Common myeloid progenitor, CD34-positive (primary cell): ENCODE measurements around the gene TNRC18.

Experiments used
- CTCF ChIA-PET: fragments of 350-600 bp; sonication (Branson Sonifier 250); formaldehyde crosslinking; loops from one replicate; lab custom pipeline; 2021; ENCODE audit warnings: antibody characterized with exemption; lab: Charles Lee
- POLR2A ChIA-PET: fragments of 350-600 bp; sonication (Branson Sonifier 250); formaldehyde crosslinking; loops from one replicate; lab custom pipeline; 2021; ENCODE audit warnings: antibody characterized with exemption; lab: Charles Lee
- DNase-seq, 3 donors: peaks; one replicate each; pipeline versions ENCODE4 v3.0.0 to v3.0.0-alpha.2; 2013
- H3K27ac ChIP-seq, 2 experiments: 1 replicate in 1 of 2; 2 replicates in 1 of 2; pipeline ENCODE4 v1.7.0; 2013; ENCODE audit warnings: inconsistent platforms in 2 of 2, low read length in 2 of 2, mild to moderate bottlenecking in 2 of 2, low read depth in 1 of 2, moderate library complexity in 1 of 2; ENCODE audit not compliant: severe bottlenecking in 2 of 2, insufficient read depth in 1 of 2, poor library complexity in 1 of 2
- H3K27me3 ChIP-seq, 5 experiments: replicated peaks in 2 of 5; 1 replicate in 3 of 5; 2 replicates in 2 of 5; pipeline versions ENCODE4 v1.6.1 to v1.7.0; 2013; ENCODE audit warnings: low read length in 4 of 5, mild to moderate bottlenecking in 2 of 5, moderate library complexity in 2 of 5, inconsistent platforms in 1 of 5; ENCODE audit not compliant: insufficient read depth in 5 of 5, control insufficient read depth in 4 of 5
- H3K36me3 ChIP-seq, 4 experiments: 1 replicate in 2 of 4; 2 replicates in 2 of 4; pipeline versions ENCODE4 v1.6.1 to v1.7.0; 2013; ENCODE audit warnings: low read length in 3 of 4, control low read depth in 1 of 4, mild to moderate bottlenecking in 1 of 4; ENCODE audit not compliant: control insufficient read depth in 4 of 4, insufficient read depth in 4 of 4
- H3K4me1 ChIP-seq, 4 experiments: 1 replicate in 3 of 4; 2 replicates in 1 of 4; pipeline versions ENCODE4 v1.6.1 to v1.7.1; 2013; ENCODE audit warnings: low read length in 3 of 4, mild to moderate bottlenecking in 3 of 4, control low read depth in 1 of 4, inconsistent platforms in 1 of 4, moderate library complexity in 1 of 4; ENCODE audit not compliant: control insufficient read depth in 4 of 4, insufficient read depth in 4 of 4; ENCODE audit errors: control extremely low read depth in 1 of 4
- H3K4me3 ChIP-seq, 7 experiments: 1 replicate in 4 of 7; 2 replicates in 3 of 7; pipeline versions ENCODE4 v1.5.1 to v1.7.0; 2013; ENCODE audit warnings: mild to moderate bottlenecking in 7 of 7, low read length in 6 of 7, moderate library complexity in 6 of 7, inconsistent platforms in 2 of 7, low read depth in 2 of 7, control low read depth in 1 of 7; ENCODE audit not compliant: insufficient read depth in 4 of 7, control insufficient read depth in 1 of 7; ENCODE audit errors: extremely low read depth in 1 of 7
- H3K9me3 ChIP-seq, 5 experiments: 1 replicate in 4 of 5; 2 replicates in 1 of 5; pipeline versions ENCODE4 v1.6.1 to v1.7.1; 2013; ENCODE audit warnings: low read length in 4 of 5, mild to moderate bottlenecking in 2 of 5, inconsistent platforms in 1 of 5, low read depth in 1 of 5, moderate library complexity in 1 of 5; ENCODE audit not compliant: control insufficient read depth in 4 of 5, insufficient read depth in 2 of 5; ENCODE audit errors: control extremely low read depth in 1 of 5
- WGBS: methylation state at CpG from one replicate; pipeline ENCODE4 v1.1.5; 2013; ENCODE audit not compliant: insufficient coverage; 5-methylcytosine and 5-hydroxymethylcytosine counted together

Gene TNRC18

GRCh38 chr7:5425507-5426225, 2.0 kb upstream of the TNRC18 start:
- peak in 2 of 3 donors; percentile 59 to 67 for DNase-seq
- CTCF ChIA-PET: interaction anchor here (0.9 to 3.1 kb wide), 9 partner anchors 9 to 53 kb away, joined by 3 to 16 read pairs (median 3); no protein-coding TSS in a partner anchor
- POLR2A ChIA-PET: interaction anchor here (0.6 to 2.1 kb wide), 4 partner anchors 37 to 53 kb away, joined by 3 to 13 read pairs (median 5); no protein-coding TSS in a partner anchor

GRCh38 chr7:5424749-5425506, 1.3 kb upstream of the TNRC18 start:
- CTCF ChIA-PET: interaction anchor here (0.9 to 3.1 kb wide), 9 partner anchors 8 to 51 kb away, joined by 3 to 16 read pairs (median 3); no protein-coding TSS in a partner anchor
- POLR2A ChIA-PET: interaction anchor here (0.6 to 2.5 kb wide), 5 partner anchors 28 to 54 kb away, joined by 3 to 19 read pairs (median 5); no protein-coding TSS in a partner anchor
- WGBS: 0% methylated on average over 33 of the region's 44 CpGs
- peak overlapping the region; percentile 89 to 100 (median 93) for H3K4me3 ChIP-seq
- no peaks in the 10 kb centered on the region for H3K27me3 ChIP-seq
- DNase-seq: peak in 2 of 3 donors; percentile 47 to 58
- H3K27ac ChIP-seq: peak overlapping the region; percentile 91 to 97
- no peaks in the 10 kb centered on the region for H3K9me3 ChIP-seq
- H3K36me3 ChIP-seq: peaks cover 0 to 16% (median 5%) of the 10 kb centered on the region in 4 experiments
- peaks cover 0 to 30% (median 21%) of the 10 kb centered on the region in 4 experiments for H3K4me1 ChIP-seq

More at GRCh38 chr7:5425507-5426225, 2.0 kb upstream of the TNRC18 start:
- H3K9me3 ChIP-seq: no peaks in the 10 kb centered on the region
- peaks cover 0 to 37% (median 28%) of the 10 kb centered on the region in 4 experiments for H3K4me1 ChIP-seq
- H3K27ac ChIP-seq: peak overlapping the region; percentile 91 to 97
- 0% methylated on average over 12 of the region's 38 CpGs for WGBS
- peak overlapping the region; percentile 89 to 100 (median 93) for H3K4me3 ChIP-seq
- no peaks in the 10 kb centered on the region for H3K27me3 ChIP-seq
- H3K36me3 ChIP-seq: peaks cover 0 to 8% (median 2%) of the 10 kb centered on the region in 4 experiments

GRCh38 chr7:5423976-5424748, 528 bp upstream of the TNRC18 start:
- H3K27me3 ChIP-seq: no peaks in the 10 kb centered on the region
- H3K9me3 ChIP-seq: no peaks in the 10 kb centered on the region
- H3K4me3 ChIP-seq: peak overlapping the region; percentile 89 to 100 (median 93)
- peaks cover 0 to 18% (median 7%) of the 10 kb centered on the region in 4 experiments for H3K36me3 ChIP-seq
- 1% methylated on average over 29 of the region's 57 CpGs for WGBS
- DNase-seq: peak; percentile 99 to 100 (median 99)
- ChIA-PET POLR2A (interaction anchor here (0.6 to 2.5 kb wide), 12 partner anchors 7 to 179 kb away, joined by 3 to 19 read pairs (median 4); no protein-coding TSS in a partner anchor), CTCF (interaction anchor here (0.9 to 3.1 kb wide), 8 partner anchors 8 to 70 kb away, joined by 3 to 16 read pairs (median 4); no protein-coding TSS in a partner anchor)
- H3K27ac ChIP-seq: peak overlapping the region; percentile 91 to 97
- peaks cover 0 to 25% (median 16%) of the 10 kb centered on the region in 4 experiments for H3K4me1 ChIP-seq

GRCh38 chr7:5422396-5423305, 983 bp downstream of the TNRC18 start:
- WGBS: under 1% methylated on average over 37 of the region's 56 CpGs
- CTCF ChIA-PET: interaction anchor here (0.7 to 2.3 kb wide), 16 partner anchors 9 to 72 kb away, joined by 3 to 14 read pairs (median 4); no protein-coding TSS in a partner anchor
- POLR2A ChIA-PET: interaction anchor here (0.5 to 2.5 kb wide), 9 partner anchors 12 to 40 kb away, joined by 3 to 19 read pairs (median 6); no protein-coding TSS in a partner anchor
- Histone ChIP-seq H3K27me3 (no peaks in the 10 kb centered on the region), H3K27ac (peak overlapping the region; percentile 91 to 98), H3K4me3 (peak overlapping the region; percentile 82 to 99 (median 94)), H3K36me3 (peaks cover 0 to 23% (median 9%) of the 10 kb centered on the region in 4 experiments), H3K4me1 (peaks cover 5 to 28% (median 23%) of the 10 kb centered on the region in 4 experiments), H3K9me3 (no peaks in the 10 kb centered on the region)
- peak in 2 of 3 donors; percentile 51 to 56 for DNase-seq

GRCh38 chr7:5421714-5422395, 1.8 kb downstream of the TNRC18 start:
- ChIA-PET CTCF (interaction anchor here (0.7 to 2.3 kb wide), 15 partner anchors 10 to 73 kb away, joined by 3 to 14 read pairs (median 4); no protein-coding TSS in a partner anchor), POLR2A (interaction anchor here (0.5 to 2.3 kb wide), 9 partner anchors 12 to 50 kb away, joined by 3 to 8 read pairs (median 5); no protein-coding TSS in a partner anchor)
- Histone ChIP-seq H3K9me3 (no peaks in the 10 kb centered on the region), H3K4me3 (peak overlapping the region; percentile 82 to 99 (median 94)), H3K4me1 (peaks cover 5 to 31% (median 25%) of the 10 kb centered on the region in 4 experiments), H3K27ac (peak overlapping the region; percentile 91 to 98), H3K27me3 (no peaks in the 10 kb centered on the region), H3K36me3 (peaks cover 0 to 23% (median 12%) of the 10 kb centered on the region in 4 experiments)
- under 1% methylated on average over 21 of the region's 42 CpGs for WGBS
- peak in 2 of 3 donors; percentile 63 to 65 for DNase-seq
